OCI-LY1 (cell line): ENCODE measurements around the gene MAP3K20.

Experiments used
- H2AFZ ChIP-seq: fragments of 200-600 bp; sonication (generic), shearing (Covaris generic); 2 replicates; pipeline ENCODE4 v1.6.0; 2014; ENCODE audit warnings: antibody characterized with exemption, mild to moderate bottlenecking, low read length
- H3F3A ChIP-seq: fragments of 200-600 bp; sonication (generic), shearing (Covaris generic); 2 replicates; pipeline ENCODE4 v1.6.0; 2014; ENCODE audit warnings: mild to moderate bottlenecking, antibody characterized with exemption, low read length, moderate library complexity; ENCODE audit not compliant: insufficient read depth
- H3K27ac ChIP-seq: fragments of 200-600 bp; sonication (generic); 2 replicates; pipeline ENCODE4 v1.5.1; 2014; ENCODE audit warnings: low read length, mixed run types, mild to moderate bottlenecking, low read depth; ENCODE audit not compliant: poor library complexity, severe bottlenecking
- H3K27me3 ChIP-seq: fragments of 200-600 bp; sonication (generic); 2 replicates; pipeline ENCODE4 v1.6.0; 2014; ENCODE audit warnings: antibody characterized with exemption, mild to moderate bottlenecking, low read length, moderate library complexity; ENCODE audit not compliant: insufficient read depth
- H3K36me3 ChIP-seq: fragments of 200-600 bp; sonication (generic); 2 replicates; pipeline ENCODE4 v1.6.1; 2014; ENCODE audit warnings: mild to moderate bottlenecking, antibody characterized with exemption, low read length, moderate library complexity, mixed read lengths; ENCODE audit not compliant: insufficient read depth
- H3K4me1 ChIP-seq: fragments of 200-600 bp; sonication (generic); 2 replicates; pipeline ENCODE4 v1.5.1; 2014; ENCODE audit warnings: mild to moderate bottlenecking, low read length, moderate library complexity; ENCODE audit not compliant: insufficient read depth, severe bottlenecking
- H3K4me2 ChIP-seq: fragments of 200-600 bp; sonication (generic), shearing (Covaris generic); 2 replicates; pipeline ENCODE4 v1.6.1; 2014; ENCODE audit warnings: low read length
- H3K4me3 ChIP-seq: fragments of 200-600 bp; sonication (generic); 2 replicates; pipeline ENCODE4 v1.5.1; 2014; ENCODE audit warnings: low read length, low read depth, mild to moderate bottlenecking, mixed read lengths; ENCODE audit not compliant: poor library complexity, severe bottlenecking
- H3K79me2 ChIP-seq: fragments of 200-600 bp; shearing (Covaris generic); 2 replicates; pipeline ENCODE4 v1.6.1; 2016; ENCODE audit warnings: mixed run types, low read length, mixed read lengths; ENCODE audit not compliant: insufficient read depth
- H3K9ac ChIP-seq: fragments of 200-600 bp; sonication (generic), shearing (Covaris generic); 2 replicates; pipeline ENCODE4 v1.6.1; 2014; ENCODE audit warnings: mild to moderate bottlenecking, low read length, mixed read lengths
- H3K9me2 ChIP-seq: fragments of 200-600 bp; sonication (generic), shearing (Covaris generic); 2 replicates; pipeline ENCODE4 v1.6.1; 2014; ENCODE audit warnings: low read depth, mild to moderate bottlenecking, low read length, mixed read lengths
- H3K9me3 ChIP-seq: fragments of 200-600 bp; shearing (Covaris generic); 2 replicates; pipeline ENCODE4 v1.6.1; 2014; ENCODE audit warnings: low read length, mixed read lengths
- H4K20me1 ChIP-seq: fragments of 200-600 bp; sonication (generic), shearing (Covaris generic); 2 replicates; pipeline ENCODE4 v1.6.0; 2016; ENCODE audit warnings: mild to moderate bottlenecking, low read length; ENCODE audit not compliant: insufficient read depth
- CTCF ChIP-seq: fragments of 200-600 bp; sonication (generic), shearing (Covaris generic); IDR thresholded peaks from 2 replicates; pipeline ENCODE4 v1.5.1; 2017; ENCODE audit warnings: mild to moderate bottlenecking, antibody characterized with exemption, low read length, moderate library complexity, mixed read lengths
- EZH2 ChIP-seq: fragments of 200-600 bp; sonication (generic), shearing (Covaris generic); IDR thresholded peaks from 2 replicates; pipeline ENCODE4 v1.8.0; 2017; ENCODE audit warnings: borderline replicate concordance, mixed run types, mild to moderate bottlenecking, antibody characterized with exemption, low read length, moderate library complexity, mixed read lengths

Gene MAP3K20

GRCh38 chr2:173195100-173195499 is 119.5 kb downstream of the MAP3K20 start:
- Histone ChIP-seq H3K9me3 (no peaks in the 10 kb centered on the region), H3K27me3 (no peaks in the 10 kb centered on the region; the same call in 1 of the 2 replicates), H3K9me2 (no peaks in the 10 kb centered on the region), H3F3A (no peaks in the 10 kb centered on the region), H3K4me3 (no peak overlapping the region), H3K36me3 (no peaks in the 10 kb centered on the region), H3K9ac (no peak overlapping the region), H2AFZ (no peak overlapping the region), H3K4me2 (no peak overlapping the region), H3K27ac (no peak overlapping the region), H3K79me2 (no peaks in the 10 kb centered on the region), H3K4me1 (no peaks in the 10 kb centered on the region), H4K20me1 (no peaks in the 10 kb centered on the region)
- TF ChIP-seq EZH2 (no peak), CTCF (no peak)

- Histone ChIP-seq H3K4me1 (no peaks in the 10 kb centered on the region), H3K9me3 (no peaks in the 10 kb centered on the region), H3K4me3 (no peak overlapping the region), H3K9ac (no peak overlapping the region), H2AFZ (no peak overlapping the region), H3K4me2 (no peak overlapping the region), H3K27me3 (no peaks in the 10 kb centered on the region; the same call in 1 of the 2 replicates), H3K36me3 (no peaks in the 10 kb centered on the region), H3K9me2 (no peaks in the 10 kb centered on the region), H3K79me2 (no peaks in the 10 kb centered on the region), H3F3A (no peaks in the 10 kb centered on the region), H3K27ac (no peak overlapping the region), H4K20me1 (no peaks in the 10 kb centered on the region)
- TF ChIP-seq EZH2 (no peak), CTCF (no peak)
Measured at GRCh38 chr2:173196080-173196479, 120.4 kb downstream of the MAP3K20 start.

GRCh38 chr2:173196638-173197037 is 121.0 kb downstream of the MAP3K20 start:
- Histone ChIP-seq H3K36me3 (no peaks in the 10 kb centered on the region), H3K27me3 (no peaks in the 10 kb centered on the region; the same call in 1 of the 2 replicates), H3K9ac (no peak overlapping the region), H3K9me3 (no peaks in the 10 kb centered on the region), H3F3A (no peaks in the 10 kb centered on the region), H3K4me3 (no peak overlapping the region), H3K79me2 (no peaks in the 10 kb centered on the region), H3K4me2 (no peak overlapping the region), H3K4me1 (no peaks in the 10 kb centered on the region), H4K20me1 (no peaks in the 10 kb centered on the region), H3K27ac (no peak overlapping the region), H2AFZ (no peak overlapping the region), H3K9me2 (no peaks in the 10 kb centered on the region)
- no peak for TF ChIP-seq CTCF
- no peak for TF ChIP-seq EZH2
